Cardiac fibroblast (primary cell): ENCODE data around the gene C5AR1.
"Not testable (repeated sequence)": the region's sequence is repeated elsewhere in the genome, so short reads cannot be mapped to it uniquely, and the experiment has no call there.

Source experiments
- DNase-seq, 2 donors: peaks; one replicate each; pipeline versions ENCODE4 v3.0.0 to v3.0.0-alpha.2; 2010; ENCODE audit warnings: low read depth in 2 of 2
- H3K4me3 ChIP-seq, 2 donors: replicated peaks in 1 of 2; 1 replicate in 1 of 2; 2 replicates in 1 of 2; pipeline ENCODE4 v1.5.1; 2011; ENCODE audit warnings: low read depth in 2 of 2, low read length in 2 of 2, mild to moderate bottlenecking in 2 of 2, moderate library complexity in 1 of 2
- TF ChIP-seq, protein P1 (sequence below): IDR thresholded peaks from one replicate; pipeline ENCODE4 v1.5.1; 2011; ENCODE audit warnings: low read depth, mild to moderate bottlenecking, low read length, inconsistent platforms

The C5AR1 gene

DNA sequence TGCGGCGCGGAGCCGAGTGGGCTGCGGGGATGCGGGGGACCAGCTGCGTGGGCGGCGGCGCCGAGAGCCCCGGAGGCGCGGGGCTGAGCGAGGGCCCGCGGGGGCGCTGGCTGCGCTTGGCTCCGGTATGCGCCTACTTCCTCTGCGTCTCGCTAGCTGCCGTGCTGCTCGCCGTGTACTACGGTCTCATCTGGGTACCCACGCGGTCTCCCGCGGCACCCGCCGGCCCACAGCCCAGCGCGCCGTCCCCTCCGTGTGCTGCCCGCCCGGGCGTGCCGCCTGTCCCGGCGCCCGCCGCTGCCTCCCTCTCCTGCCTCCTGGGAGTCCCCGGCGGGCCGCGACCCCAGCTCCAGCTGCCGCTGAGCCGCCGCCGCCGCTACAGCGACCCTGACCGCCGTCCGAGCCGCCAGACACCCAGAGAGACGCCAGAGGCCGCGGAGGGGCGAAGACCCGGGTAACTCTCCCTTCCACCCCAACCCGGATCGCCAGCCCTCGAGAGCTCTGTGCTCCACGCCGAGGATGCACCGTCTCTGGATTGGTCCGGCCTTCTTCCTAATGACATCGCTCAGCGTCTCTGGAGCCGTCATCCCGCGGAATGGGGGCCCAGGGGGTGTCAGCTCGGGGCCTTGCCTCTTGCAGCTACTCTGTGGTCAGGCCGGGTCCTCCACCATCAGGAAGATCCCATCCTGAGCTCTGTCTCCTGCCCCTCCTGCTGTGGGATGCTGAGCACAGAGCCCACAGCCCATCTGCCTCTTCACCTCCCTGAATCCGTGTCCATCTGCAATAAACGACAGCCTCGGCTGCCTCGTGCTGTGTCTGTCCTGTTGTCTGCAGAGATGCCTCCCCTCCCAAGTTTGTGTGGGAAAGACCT, 34.5 kb upstream of the C5AR1 start:
- DNase-seq, result peak; percentile 24 to 31
- H3K4me3 ChIP-seq, result peak overlapping the region; percentile 51 to 53

DNA sequence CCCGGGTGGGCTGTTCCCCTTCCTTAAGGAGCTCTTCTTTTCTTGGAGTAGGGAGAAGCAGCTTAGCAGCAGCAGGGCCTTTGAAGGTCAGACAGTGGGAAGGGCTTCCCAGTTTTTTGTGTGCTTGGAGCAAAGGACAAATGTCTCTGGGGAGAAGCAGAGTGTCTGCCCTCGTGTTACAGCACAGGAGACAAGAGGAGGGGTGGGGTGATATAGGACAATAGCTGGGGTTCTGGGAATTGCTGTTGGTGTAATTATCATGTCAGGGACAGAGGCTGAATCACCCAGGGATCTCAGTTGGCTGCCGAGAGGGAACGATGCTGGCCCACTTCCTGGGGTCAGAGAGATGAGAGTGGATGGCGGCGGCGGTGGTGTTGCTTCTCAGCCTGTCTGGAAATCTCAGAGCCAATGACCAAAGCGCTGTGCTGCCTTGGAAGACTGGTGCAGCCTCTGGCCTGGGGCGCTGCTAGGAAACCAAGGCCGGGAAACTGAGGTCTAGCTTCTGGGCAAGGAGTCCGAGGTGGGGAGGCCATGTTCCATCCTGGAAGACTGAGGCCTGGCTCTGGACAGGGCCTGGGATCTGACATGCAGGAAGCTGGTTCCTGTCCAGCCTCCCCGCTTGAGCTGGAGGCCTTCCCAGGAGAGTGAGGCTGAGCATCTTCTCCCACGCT, 33.7 kb upstream of the C5AR1 start:
- TF ChIP-seq, protein P1, sequence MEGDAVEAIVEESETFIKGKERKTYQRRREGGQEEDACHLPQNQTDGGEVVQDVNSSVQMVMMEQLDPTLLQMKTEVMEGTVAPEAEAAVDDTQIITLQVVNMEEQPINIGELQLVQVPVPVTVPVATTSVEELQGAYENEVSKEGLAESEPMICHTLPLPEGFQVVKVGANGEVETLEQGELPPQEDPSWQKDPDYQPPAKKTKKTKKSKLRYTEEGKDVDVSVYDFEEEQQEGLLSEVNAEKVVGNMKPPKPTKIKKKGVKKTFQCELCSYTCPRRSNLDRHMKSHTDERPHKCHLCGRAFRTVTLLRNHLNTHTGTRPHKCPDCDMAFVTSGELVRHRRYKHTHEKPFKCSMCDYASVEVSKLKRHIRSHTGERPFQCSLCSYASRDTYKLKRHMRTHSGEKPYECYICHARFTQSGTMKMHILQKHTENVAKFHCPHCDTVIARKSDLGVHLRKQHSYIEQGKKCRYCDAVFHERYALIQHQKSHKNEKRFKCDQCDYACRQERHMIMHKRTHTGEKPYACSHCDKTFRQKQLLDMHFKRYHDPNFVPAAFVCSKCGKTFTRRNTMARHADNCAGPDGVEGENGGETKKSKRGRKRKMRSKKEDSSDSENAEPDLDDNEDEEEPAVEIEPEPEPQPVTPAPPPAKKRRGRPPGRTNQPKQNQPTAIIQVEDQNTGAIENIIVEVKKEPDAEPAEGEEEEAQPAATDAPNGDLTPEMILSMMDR, result no peak
- peak overlapping the region; percentile 51 to 53 for H3K4me3 ChIP-seq
- peak; percentile 64 to 78 for DNase-seq

More for the DNA sequence above, 34.5 kb upstream of the C5AR1 start:
- TF ChIP-seq, protein P1, result no peak

DNA sequence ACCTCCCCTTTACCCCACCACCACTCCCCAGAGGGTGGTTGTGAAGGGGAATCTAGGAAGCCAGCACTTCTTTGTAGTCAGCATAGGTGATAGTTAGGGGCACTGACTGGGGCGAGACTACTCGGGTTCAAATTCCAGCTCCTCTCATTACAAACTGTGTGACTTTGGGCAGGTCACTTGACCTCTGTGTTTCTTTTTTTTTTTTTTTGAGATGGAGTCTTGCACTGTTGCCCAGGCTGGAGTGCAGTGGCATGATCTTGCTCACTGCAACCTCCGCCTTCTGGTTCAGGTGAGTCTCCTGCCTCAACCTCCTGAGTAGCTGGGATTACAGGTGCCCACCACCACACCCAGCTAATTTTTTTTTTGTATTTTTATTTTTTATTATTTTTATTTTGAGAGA, 33.1 kb upstream of the C5AR1 start:
- not testable (repeated sequence) for DNase-seq, H3K4me3 ChIP-seq

DNA sequence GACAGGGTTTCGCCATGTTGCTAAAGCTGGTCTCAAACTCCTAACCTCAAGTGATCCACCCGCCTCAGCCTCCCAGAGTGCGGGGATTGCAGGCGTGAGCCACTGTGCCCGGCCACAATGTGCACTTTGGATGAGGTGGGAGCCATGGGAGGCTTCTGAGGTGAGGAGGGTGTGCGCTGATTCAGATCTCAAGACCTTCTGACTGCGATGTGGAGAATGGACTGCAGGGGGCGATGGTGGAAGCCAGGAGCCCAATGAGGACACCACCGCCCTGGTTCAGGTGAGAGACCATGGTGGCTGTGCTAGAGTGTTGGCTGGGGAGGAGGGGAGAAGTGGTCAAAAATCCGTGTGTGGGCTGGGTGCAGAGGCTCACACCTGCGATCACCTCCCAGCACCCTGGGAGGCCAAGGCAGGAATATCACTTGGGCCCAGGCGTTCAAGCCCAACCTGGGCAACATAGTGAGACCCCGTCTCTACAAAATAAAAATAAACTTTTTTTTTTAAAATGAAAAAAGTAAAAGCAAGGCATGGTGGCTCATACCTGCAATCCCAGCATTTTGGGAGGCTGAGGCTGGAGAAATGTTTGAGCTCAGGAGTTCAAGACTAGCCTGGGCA, 29.4 kb upstream of the C5AR1 start:
- DNase-seq, result peak in 1 of 2 donors; percentile 41

DNA sequence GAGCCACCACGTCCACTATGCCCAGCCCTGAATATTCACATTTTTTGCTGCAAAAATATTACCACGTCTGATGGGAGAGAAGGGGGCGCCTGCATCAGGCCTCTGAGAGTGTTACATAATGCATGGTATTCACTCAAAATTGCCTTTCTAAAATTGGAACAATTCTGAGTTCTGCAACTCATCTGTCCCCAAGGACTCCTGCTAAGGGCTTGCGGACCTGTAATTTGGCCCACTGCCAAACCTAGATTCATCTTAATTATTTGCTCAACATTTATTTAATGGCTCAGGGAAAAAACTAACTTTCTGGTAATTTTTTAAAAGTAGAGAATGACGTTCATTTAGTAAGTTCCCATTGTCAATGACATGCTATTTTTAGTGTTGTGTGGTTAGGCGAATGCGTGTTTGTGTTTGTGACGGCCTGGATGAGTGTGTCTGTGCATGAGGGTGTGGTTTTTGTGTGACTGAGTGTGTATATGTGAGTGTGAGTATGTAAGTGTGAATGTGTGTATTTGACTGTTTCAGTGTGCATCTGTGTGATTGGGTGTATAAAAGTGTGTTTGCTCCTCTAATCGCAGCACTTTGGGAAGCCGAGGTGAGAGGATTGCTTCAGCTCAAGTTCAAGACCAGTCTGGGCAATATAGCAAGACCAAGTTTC, 26.1 kb upstream of the C5AR1 start:
- DNase-seq, result peak in 1 of 2 donors; percentile 35
- TF ChIP-seq, protein P1, result no peak
- no peak overlapping the region for H3K4me3 ChIP-seq

More for the DNA sequence above, 29.4 kb upstream of the C5AR1 start:
- H3K4me3 ChIP-seq, result no peak overlapping the region
- TF ChIP-seq, protein P1, result peak; percentile 60

DNA sequence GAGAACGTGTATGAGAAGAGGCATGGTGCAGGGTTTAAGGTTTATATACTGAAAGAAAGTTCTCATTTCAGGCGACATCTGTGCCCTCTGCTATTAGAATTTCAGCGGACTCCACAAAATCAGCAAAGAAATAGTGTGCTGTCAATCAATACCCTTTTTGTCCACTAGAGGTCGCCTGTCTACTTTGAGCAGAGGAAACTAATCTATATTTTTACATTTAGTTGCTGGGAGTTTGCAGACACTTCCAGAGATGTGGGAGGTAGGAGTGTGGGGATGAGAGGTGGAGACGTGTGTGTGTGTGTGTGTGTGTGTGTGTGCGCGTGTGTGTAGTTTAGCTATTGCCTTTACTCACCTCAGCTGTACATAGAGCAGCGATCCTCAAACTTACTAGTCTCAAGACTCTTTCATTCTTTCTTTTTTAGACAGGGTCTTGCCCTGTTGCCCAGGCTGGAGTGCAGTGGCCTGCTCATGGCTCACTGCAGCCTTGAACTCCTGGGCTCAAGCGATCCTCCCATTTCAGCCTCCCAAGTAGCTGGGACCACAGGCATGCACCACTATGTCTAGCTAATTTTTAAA, 25.2 kb upstream of the C5AR1 start:
- TF ChIP-seq, protein P1, result peak; percentile 76
- H3K4me3 ChIP-seq, result no peak overlapping the region
- peak; percentile 75 to 80 for DNase-seq
